GM19238 (cell line): ENCODE results near the gene TLR9.

ENCODE experiments used
- DNase-seq: peaks from one replicate; pipeline ENCODE4 v3.0.0; 2011; ENCODE audit warnings: low spot score; ENCODE audit not compliant: insufficient read length

Gene TLR9

GRCh38 chr3:52173101-52173500, 52.3 kb downstream of the TLR9 start:
- DNase-seq = no peak

- no peak for DNase-seq
Measured at GRCh38 chr3:52172262-52172757, 53.1 kb downstream of the TLR9 start.

- no peak for DNase-seq
Measured at GRCh38 chr3:52171514-52172261, 53.8 kb downstream of the TLR9 start.
